DOHH2 (cell line): Measurements from ENCODE around the gene KIT.

Experiments used
- EZH2phosphoT487 ChIP-seq: fragments of 200-600 bp; sonication (generic); IDR thresholded peaks from 2 replicates; pipeline ENCODE4 v1.6.1; 2017; ENCODE audit warnings: borderline replicate concordance, mild to moderate bottlenecking, antibody characterized with exemption, low read length, moderate library complexity, mixed read lengths
- TF ChIP-seq, protein P1 (sequence below): fragments of 200-600 bp; sonication (generic); IDR thresholded peaks from one replicate; pipeline ENCODE4 v1.5.1; 2014; ENCODE audit warnings: antibody characterized with exemption, mild to moderate bottlenecking, low read depth, low read length; ENCODE audit not compliant: poor library complexity, severe bottlenecking

DNA sequence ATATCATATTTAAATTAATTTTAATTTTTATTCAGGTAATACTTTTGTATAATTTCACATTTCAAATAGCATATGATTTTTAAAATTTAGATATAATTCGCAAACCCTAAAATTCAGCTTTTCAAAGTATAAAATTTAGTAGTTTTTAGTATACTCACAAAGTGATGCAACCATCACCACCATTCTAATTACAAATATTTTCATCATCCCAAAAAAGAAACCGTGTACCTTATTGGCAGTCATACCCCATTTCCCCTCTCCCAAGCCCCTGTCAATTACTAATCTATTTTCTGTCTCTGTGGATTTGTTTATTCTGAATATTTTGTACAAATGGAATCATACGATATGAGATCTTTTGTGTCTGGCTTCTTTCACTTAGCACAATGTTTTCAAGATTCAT lies 37.0 kb upstream of the KIT start:
- TF ChIP-seq, protein P1, sequence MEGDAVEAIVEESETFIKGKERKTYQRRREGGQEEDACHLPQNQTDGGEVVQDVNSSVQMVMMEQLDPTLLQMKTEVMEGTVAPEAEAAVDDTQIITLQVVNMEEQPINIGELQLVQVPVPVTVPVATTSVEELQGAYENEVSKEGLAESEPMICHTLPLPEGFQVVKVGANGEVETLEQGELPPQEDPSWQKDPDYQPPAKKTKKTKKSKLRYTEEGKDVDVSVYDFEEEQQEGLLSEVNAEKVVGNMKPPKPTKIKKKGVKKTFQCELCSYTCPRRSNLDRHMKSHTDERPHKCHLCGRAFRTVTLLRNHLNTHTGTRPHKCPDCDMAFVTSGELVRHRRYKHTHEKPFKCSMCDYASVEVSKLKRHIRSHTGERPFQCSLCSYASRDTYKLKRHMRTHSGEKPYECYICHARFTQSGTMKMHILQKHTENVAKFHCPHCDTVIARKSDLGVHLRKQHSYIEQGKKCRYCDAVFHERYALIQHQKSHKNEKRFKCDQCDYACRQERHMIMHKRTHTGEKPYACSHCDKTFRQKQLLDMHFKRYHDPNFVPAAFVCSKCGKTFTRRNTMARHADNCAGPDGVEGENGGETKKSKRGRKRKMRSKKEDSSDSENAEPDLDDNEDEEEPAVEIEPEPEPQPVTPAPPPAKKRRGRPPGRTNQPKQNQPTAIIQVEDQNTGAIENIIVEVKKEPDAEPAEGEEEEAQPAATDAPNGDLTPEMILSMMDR, result no peak
- no peak for TF ChIP-seq EZH2phosphoT487
